ENCODE results near the gene IFNL3. TPM values are rescaled to one million over a fixed set of nuclear protein-coding genes. Genes with fewer than 3 reads are reported as not detected.
A peak's percentile ranks its signal among the peaks of the same experiment; 100 is the strongest.

The IFNL3 gene
- total and polyA plus RNA-seq, 8 donors: not detected

- FAIRE-seq (no peak), ATAC-seq (no peak), DNase-seq (no peak)
- intact Hi-C loops (cut with DNase I): no loop called here
- no peaks in the 10 kb centered on the region for H3K4me1 ChIP-seq
- H3K4me3 ChIP-seq: no peak overlapping the region
- WGBS, 2 donors: 60 to 61% methylated on average over 3 of the region's 3 CpGs
- peaks cover 0 to 2% (median 0%) of the 10 kb centered on the region in 4 donors for H3K27me3 ChIP-seq
- no peak overlapping the region for H3K27ac ChIP-seq
- H3K36me3 ChIP-seq: no peaks in the 10 kb centered on the region
- H3K9me3 ChIP-seq: no peaks in the 10 kb centered on the region
- no peak for TF ChIP-seq CTCF (IDR thresholded peaks at IDR 0.05)
These were observed 7.0 kb upstream of the IFNL3 start for GRCh38 chr19:39251846-39252245.

GRCh38 chr19:39251081-39251480 lies 6.3 kb upstream of the IFNL3 start:
- Histone ChIP-seq H3K36me3 (no peaks in the 10 kb centered on the region), H3K4me1 (no peaks in the 10 kb centered on the region), H3K27ac (no peak overlapping the region), H3K27me3 (peaks cover 0 to 2% (median 0%) of the 10 kb centered on the region in 4 donors), H3K9me3 (no peaks in the 10 kb centered on the region), H3K4me3 (no peak overlapping the region)
- TF ChIP-seq CTCF (IDR thresholded peaks at IDR 0.05): no peak
- DNase-seq: no peak
- no peak for FAIRE-seq
- 80 to 89% methylated on average over 5 of the region's 5 CpGs for WGBS, 2 donors
- intact Hi-C loops (cut with DNase I): no loop called here
- ATAC-seq: no peak

GRCh38 chr19:39248806-39249205 lies 4.0 kb upstream of the IFNL3 start, which contains the start of gene IFNL4:
IFNL4 (minus strand) TSS chr19:39248856.
- no peaks in the 10 kb centered on the region for H3K36me3 ChIP-seq
- FAIRE-seq (no peak), DNase-seq (no peak), ATAC-seq (no peak)
- intact Hi-C loops (cut with DNase I): no loop called here
- H3K27ac ChIP-seq: no peak within 1 kb of the TSS
- WGBS, 2 donors: 78 to 80% methylated on average over 11 to 13 of the region's 13 CpGs
- TF ChIP-seq CTCF (IDR thresholded peaks at IDR 0.05): no peak
- H3K27me3 ChIP-seq: peaks cover 0 to 2% (median 0%) of the 10 kb centered on the region in 4 donors
- H3K4me1 ChIP-seq: no peaks in the 10 kb centered on the region
- peak within 1 kb of the TSS in 1 of 4 donors; percentile 26 for H3K4me3 ChIP-seq
- H3K9me3 ChIP-seq: no peaks in the 10 kb centered on the region

GRCh38 chr19:39247701-39248664 lies 3.2 kb upstream of the IFNL3 start:
- no peak for FAIRE-seq
- peak; percentile 45 to 81 (median 68) for ATAC-seq

More at GRCh38 chr19:39247701-39248664, 3.2 kb upstream of the IFNL3 start:
- intact Hi-C loops (cut with DNase I): no loop called here
- Histone ChIP-seq H3K4me1 (no peaks in the 10 kb centered on the region), H3K27ac (no peak overlapping the region), H3K27me3 (peaks cover 0 to 2% (median 0%) of the 10 kb centered on the region in 4 donors), H3K9me3 (no peaks in the 10 kb centered on the region), H3K4me3 (peak overlapping the region in 1 of 4 donors; percentile 26), H3K36me3 (no peaks in the 10 kb centered on the region)
- WGBS, 2 donors: 27 to 30% methylated on average over 56 to 92 of the region's 92 CpGs
- peak in 3 of 6 donors; percentile 29 to 69 (median 64) for DNase-seq
- TF ChIP-seq CTCF (IDR thresholded peaks at IDR 0.05): no peak

All from pancreas (tissue), 10 donors.